Heart right ventricle (tissue), 16 donors: ENCODE results near the gene SESN3. TPM values are rescaled to one million over a fixed set of nuclear protein-coding genes. Genes with fewer than 3 reads are reported as not detected.
"Not testable (repeated sequence)": the region's sequence is repeated elsewhere in the genome, so short reads cannot be mapped to it uniquely, and the experiment has no call there.

Experiments used
- ATAC-seq, 8 donors: fragments of 200-7000 bp; cut with Tn5 transposase; one replicate each; pipeline ENCODE4 v1.9.1; 2020; ENCODE audit warnings: mild to moderate bottlenecking in 8 of 8, moderate library complexity in 8 of 8, moderate number of reproducible peaks in 1 of 8
- DNase-seq, 2 donors: peaks; one replicate each; pipeline ENCODE4 v3.0.0-alpha.2; 2020
- H3K27ac ChIP-seq, 10 donors: fragments of 200-600 bp; sonication (generic) in 2 of 10; one replicate each; pipeline versions ENCODE4 v1.5.0 to v1.8.0; 2020 to 2022; ENCODE audit warnings: mild to moderate bottlenecking in 3 of 10
- H3K27me3 ChIP-seq, 7 donors: fragments of 200-600 bp; one replicate each; pipeline ENCODE4 v1.8.0; 2021 to 2022; ENCODE audit warnings: mild to moderate bottlenecking in 2 of 7
- H3K36me3 ChIP-seq, 9 donors: fragments of 200-600 bp; sonication (generic) in 1 of 9; one replicate each; pipeline versions ENCODE4 v1.5.0 to v1.8.0; 2020 to 2022; ENCODE audit warnings: mild to moderate bottlenecking in 2 of 9
- H3K4me1 ChIP-seq, 9 donors: fragments of 200-600 bp; sonication (generic) in 1 of 9; one replicate each; pipeline versions ENCODE4 v1.5.0 to v1.8.0; 2020 to 2022; ENCODE audit warnings: mild to moderate bottlenecking in 4 of 9
- H3K4me3 ChIP-seq, 10 donors: fragments of 200-600 bp; sonication (generic) in 2 of 10; one replicate each; pipeline versions ENCODE4 v1.5.0 to v1.8.0; 2020 to 2022; ENCODE audit warnings: mild to moderate bottlenecking in 7 of 10, moderate library complexity in 2 of 10
- H3K9me3 ChIP-seq, 11 donors: fragments of 200-600 bp in 10 of 11; sonication (generic) in 2 of 11; one replicate each; pipeline versions ENCODE4 v1.5.0 to v1.8.0; 2013 to 2022; ENCODE audit warnings: mild to moderate bottlenecking in 2 of 11, control low read depth in 1 of 11, moderate library complexity in 1 of 11
- CTCF ChIP-seq, 9 donors: fragments of 200-600 bp; sonication (generic) in 2 of 9; IDR thresholded peaks; one replicate each; pipeline versions ENCODE4 v1.5.0 to v1.8.0; 2021 to 2022; ENCODE audit warnings: antibody characterized with exemption in 9 of 9, mild to moderate bottlenecking in 5 of 9, moderate library complexity in 1 of 9
- WGBS, 2 donors: extraction: QIAGEN DNeasy Blood & Tissue Kit; methylation state at CpG; one replicate each; pipeline ENCODE4 v1.1.7; 2013; ENCODE audit warnings: inconsistent platforms in 1 of 2; 5-methylcytosine and 5-hydroxymethylcytosine counted together
- intact Hi-C, 10 donors: fragments of 100-400 bp; cut with DNase I; formaldehyde crosslinking; loops; one replicate each; pipeline versions ENCODE4 v1.11.1 to v1.14.2; 2022
- polyA plus RNA-seq, 2 donors: library from polyadenylated mRNA; stranded (reverse); fragments of 200-250 nt; gene quantifications; one replicate each; pipeline ENCODE4 v1.2.3, GENCODE V29; 2013
- total RNA-seq, 10 donors: library from RNA; stranded (reverse); fragmentation: NEBNext Ultra II Directional in 3 of 10; extraction: Animal tissue kit (Norgen Biotek cat#: 25700) in 3 of 10; gene quantifications; one replicate each; pipeline versions ENCODE4 v1.2.1 to v1.2.4, GENCODE V29; 2021 to 2023
- donor health status: Arrhythmogenic right ventricular cardiomyopathy.
- donor health status: ischemic (EF 13 %, LVEDD 7.1; RV severe dilation, severe dysfunction).
- donor health status: healthy with polysubstance abuse.
- donor health status: DM: no; HTN: yes; CAD: no.
- donor health status: DM: no; HTN: no; CAD: no.
- donor health status: ischemic (EF 25% LVEDD 6.9; RV normal size, moderate dysfunction).
- donor health status: ischemic (EF 25% LVEDD 5.7; RV mildly dilated, moderate dysfunction).
- donor health status: healthy.
- donor health status: DM: yes; HTN: yes; CAD: no.
- donor health status: Ischemic cardiomyopathy.
- donor health status: ischemic (EF 35%, LVEDD 5.7; RV mildly dilated, moderate dysfunction).
- donor health status: nonischemic (EF 11% LVEDD 7.7; RV severe dilation, severe dysfunction).
- donor health status: DM: yes; HTN: yes; CAD: no.
- donor health status: PGD.
- donor health status: ischemic (EF 29% LVEDD 5.4; RV normal size, mild dysfunction).
- donor health status: nonischemic (EF 23%, LVEDD 6.1; RV moderate dilation, normal function).

Gene SESN3
- total and polyA plus RNA-seq, 12 donors: 0.65 to 15.4 (median 9.0) TPM

GRCh38 chr11:95222817-95223216, 8.2 kb downstream of the SESN3 start:
- H3K36me3 ChIP-seq: no peaks in the 10 kb centered on the region
- no peak overlapping the region for H3K4me3 ChIP-seq
- H3K9me3 ChIP-seq: no peaks in the 10 kb centered on the region
- whole genome bisulfite sequencing, 2 donors: 78 to 87% methylated on average over 3 of the region's 3 CpGs
- no peak for TF ChIP-seq CTCF (IDR thresholded peaks at IDR 0.05)
- intact Hi-C loops: no loop called here
- DNase-seq: no peak
- ATAC-seq: no peak
- H3K27me3 ChIP-seq: no peaks in the 10 kb centered on the region
- no peak overlapping the region for H3K27ac ChIP-seq
- peaks cover 0 to 4% (median 0%) of the 10 kb centered on the region in 9 donors for H3K4me1 ChIP-seq

GRCh38 chr11:95219599-95219998, 11.4 kb downstream of the SESN3 start:
- no peak for TF ChIP-seq CTCF (IDR thresholded peaks at IDR 0.05)
- intact Hi-C loops: no loop called here

GRCh38 chr11:95218149-95218548, 12.9 kb downstream of the SESN3 start:
- no peak for TF ChIP-seq CTCF (IDR thresholded peaks at IDR 0.05)
- intact Hi-C loops: no loop called here
- DNase-seq: no peak
- H3K9me3 ChIP-seq: no peaks in the 10 kb centered on the region
- H3K4me1 ChIP-seq: no peaks in the 10 kb centered on the region
- ATAC-seq: no peak
- WGBS, 2 donors: 99 to 100% methylated on average over 2 of the region's 2 CpGs
- no peaks in the 10 kb centered on the region for H3K27me3 ChIP-seq
- H3K27ac ChIP-seq: no peak overlapping the region
- no peaks in the 10 kb centered on the region for H3K36me3 ChIP-seq
- H3K4me3 ChIP-seq: no peak overlapping the region

More at GRCh38 chr11:95219599-95219998, 11.4 kb downstream of the SESN3 start:
- no peak for DNase-seq
- H3K9me3 ChIP-seq: no peaks in the 10 kb centered on the region
- H3K36me3 ChIP-seq: no peaks in the 10 kb centered on the region
- H3K27me3 ChIP-seq: no peaks in the 10 kb centered on the region
- no peaks in the 10 kb centered on the region for H3K4me1 ChIP-seq
- ATAC-seq: no peak
- H3K27ac ChIP-seq: no peak overlapping the region
- H3K4me3 ChIP-seq: no peak overlapping the region
- WGBS, 2 donors: 91 to 96% methylated on average over 3 of the region's 3 CpGs

- no peak overlapping the region for H3K4me3 ChIP-seq
- no peaks in the 10 kb centered on the region for H3K4me1 ChIP-seq
- no peaks in the 10 kb centered on the region for H3K36me3 ChIP-seq
- H3K27ac ChIP-seq: no peak overlapping the region
- no peak for ATAC-seq
- whole genome bisulfite sequencing, 2 donors: 100% methylated on average over 1 of the region's 1 CpG
- H3K27me3 ChIP-seq: no peaks in the 10 kb centered on the region
- TF ChIP-seq CTCF (IDR thresholded peaks at IDR 0.05): no peak
- H3K9me3 ChIP-seq: peaks cover 0 to 15% (median 0%) of the 10 kb centered on the region in 11 donors
- intact Hi-C loops: no loop called here
- no peak for DNase-seq
Measured at GRCh38 chr11:95212609-95213008, 18.4 kb downstream of the SESN3 start.

GRCh38 chr11:95209535-95209934, 21.5 kb downstream of the SESN3 start:
- H3K9me3 ChIP-seq: peaks cover 0 to 15% (median 0%) of the 10 kb centered on the region in 11 donors
- H3K4me3 ChIP-seq, H3K36me3 ChIP-seq, H3K27me3 ChIP-seq, H3K4me1 ChIP-seq, H3K27ac ChIP-seq, DNase-seq, intact Hi-C loops, ATAC-seq: not testable (repeated sequence)
- WGBS, 2 donors: 89 to 98% methylated on average over 6 of the region's 6 CpGs
